VCaP (cell line): ENCODE measurements around the gene PLIN5.
"Not testable (repeated sequence)": the region's sequence is repeated elsewhere in the genome, so short reads cannot be mapped to it uniquely, and the experiment has no call there.

Experiments used
- H3K27ac ChIP-seq: fragments of 450-650 bp; 2 replicates; pipeline ENCODE4 v1.5.1; 2017
- TF ChIP-seq, protein P1 (sequence below): fragments of 450-650 bp; conservative IDR thresholded peaks from 2 replicates; pipeline ENCODE4 v1.5.1; 2017; ENCODE audit warnings: mild to moderate bottlenecking, moderate library complexity

The PLIN5 gene

GRCh38 chr19:4573682-4574081 is 38.7 kb upstream of the PLIN5 start:
- H3K27ac ChIP-seq, result no peak overlapping the region
- TF ChIP-seq, protein P1, sequence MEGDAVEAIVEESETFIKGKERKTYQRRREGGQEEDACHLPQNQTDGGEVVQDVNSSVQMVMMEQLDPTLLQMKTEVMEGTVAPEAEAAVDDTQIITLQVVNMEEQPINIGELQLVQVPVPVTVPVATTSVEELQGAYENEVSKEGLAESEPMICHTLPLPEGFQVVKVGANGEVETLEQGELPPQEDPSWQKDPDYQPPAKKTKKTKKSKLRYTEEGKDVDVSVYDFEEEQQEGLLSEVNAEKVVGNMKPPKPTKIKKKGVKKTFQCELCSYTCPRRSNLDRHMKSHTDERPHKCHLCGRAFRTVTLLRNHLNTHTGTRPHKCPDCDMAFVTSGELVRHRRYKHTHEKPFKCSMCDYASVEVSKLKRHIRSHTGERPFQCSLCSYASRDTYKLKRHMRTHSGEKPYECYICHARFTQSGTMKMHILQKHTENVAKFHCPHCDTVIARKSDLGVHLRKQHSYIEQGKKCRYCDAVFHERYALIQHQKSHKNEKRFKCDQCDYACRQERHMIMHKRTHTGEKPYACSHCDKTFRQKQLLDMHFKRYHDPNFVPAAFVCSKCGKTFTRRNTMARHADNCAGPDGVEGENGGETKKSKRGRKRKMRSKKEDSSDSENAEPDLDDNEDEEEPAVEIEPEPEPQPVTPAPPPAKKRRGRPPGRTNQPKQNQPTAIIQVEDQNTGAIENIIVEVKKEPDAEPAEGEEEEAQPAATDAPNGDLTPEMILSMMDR, result no peak

DNA sequence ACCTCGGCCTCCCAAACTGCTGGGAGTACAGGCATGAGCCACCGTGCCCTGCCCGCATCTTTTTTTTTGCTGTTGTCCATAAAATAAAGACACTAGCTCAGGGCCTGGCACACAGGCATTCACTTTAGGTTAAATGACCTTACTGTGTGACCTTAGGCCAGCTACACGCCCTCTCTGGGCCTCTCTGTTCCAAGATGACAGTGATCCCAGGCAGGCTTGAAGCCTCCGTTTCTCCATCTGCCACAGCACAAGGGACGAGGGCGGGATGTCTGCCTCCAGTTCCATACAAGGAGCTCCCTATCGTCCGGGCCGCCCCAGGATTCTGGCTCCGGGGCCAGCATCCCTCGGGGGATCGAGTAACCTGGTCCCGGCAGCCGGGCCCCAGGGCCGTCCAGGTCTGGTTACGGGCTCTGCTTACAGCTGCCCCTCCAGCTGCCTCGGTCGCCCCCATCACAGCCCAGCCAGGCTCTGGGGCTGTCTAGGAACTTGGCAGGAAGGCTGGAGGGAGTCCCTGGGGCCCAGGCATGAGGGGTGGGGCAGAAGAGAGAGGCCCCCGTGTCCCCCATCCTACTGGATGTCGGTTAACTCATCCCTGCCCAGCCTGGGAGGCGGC is 36.4 kb upstream of the PLIN5 start:
- TF ChIP-seq, protein P1, result no peak
- H3K27ac ChIP-seq, result no peak overlapping the region

DNA sequence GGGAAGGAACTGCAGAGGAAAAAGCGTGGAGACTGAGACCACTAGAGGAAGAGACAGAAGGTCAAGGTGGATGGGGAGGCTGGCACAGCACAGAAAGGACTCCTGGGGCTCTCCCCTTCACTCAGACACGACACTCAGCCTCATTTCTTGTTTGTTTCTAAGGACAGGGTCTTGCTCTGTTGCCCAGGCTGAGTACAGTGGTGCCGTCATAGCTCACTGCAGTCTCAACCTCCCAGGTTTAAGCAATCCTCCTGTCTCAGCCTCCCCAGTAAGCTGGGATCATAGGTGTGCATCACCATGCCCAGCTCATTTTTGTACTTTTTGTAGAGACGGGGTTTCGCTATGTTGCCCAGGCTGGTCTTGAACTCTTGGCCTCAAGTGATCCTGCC is 35.9 kb upstream of the PLIN5 start:
- no peak overlapping the region for H3K27ac ChIP-seq
- TF ChIP-seq, protein P1, result no peak

DNA sequence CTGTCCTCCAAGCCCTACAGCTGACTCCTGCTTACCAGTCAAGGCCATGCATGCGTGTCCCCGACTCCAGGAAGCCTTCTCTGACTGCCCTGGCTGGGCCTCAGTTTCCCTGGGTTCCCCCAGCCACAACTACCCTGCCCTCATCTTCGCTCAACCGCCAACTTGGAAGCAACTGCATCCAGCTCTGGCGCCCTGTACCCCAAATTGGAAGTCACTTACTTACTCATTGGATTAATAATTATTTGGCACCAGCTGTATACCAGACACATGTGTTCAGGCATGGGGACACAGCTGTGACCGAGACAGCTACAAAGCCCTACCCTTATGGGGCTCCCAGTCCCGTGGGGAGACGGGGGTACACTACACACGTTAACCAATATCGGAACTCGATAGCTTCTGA is 35.4 kb upstream of the PLIN5 start:
- TF ChIP-seq, protein P1, result no peak
- H3K27ac ChIP-seq, result no peak overlapping the region

GRCh38 chr19:4568886-4569285 is 33.9 kb upstream of the PLIN5 start:
- no peak overlapping the region for H3K27ac ChIP-seq
- TF ChIP-seq, protein P1, result no peak

- no peak overlapping the region for H3K27ac ChIP-seq
- TF ChIP-seq, protein P1, result peak; percentile 65
These were observed 32.6 kb upstream of the PLIN5 start for GRCh38 chr19:4567584-4568071.

GRCh38 chr19:4566402-4567051 is 31.5 kb upstream of the PLIN5 start:
- TF ChIP-seq, protein P1, result no peak

DNA sequence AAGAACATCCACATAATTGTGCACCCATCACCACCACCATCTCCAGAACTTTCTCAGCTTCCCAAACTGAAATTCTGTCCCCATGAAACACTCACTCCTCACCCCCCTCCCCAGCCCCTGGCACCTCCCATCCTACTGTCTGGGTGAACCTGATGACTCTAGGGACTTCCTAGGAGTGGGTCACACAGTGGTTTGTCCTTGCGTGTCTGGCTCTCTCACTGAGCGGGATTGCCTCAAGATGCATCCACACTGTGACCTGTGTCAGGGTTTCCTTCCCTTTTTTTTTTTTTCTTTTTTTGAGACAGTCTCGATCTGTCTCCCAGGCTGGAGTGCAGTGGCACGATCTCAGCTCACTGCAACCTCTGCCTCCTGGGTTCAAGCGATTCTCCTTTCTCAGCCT is 28.5 kb upstream of the PLIN5 start:
- H3K27ac ChIP-seq, result not testable (repeated sequence)

More at GRCh38 chr19:4566402-4567051, 31.5 kb upstream of the PLIN5 start:
- H3K27ac ChIP-seq, result no peak overlapping the region

GRCh38 chr19:4562085-4562484 is 27.1 kb upstream of the PLIN5 start:
- H3K27ac ChIP-seq, result not testable (repeated sequence)
